Nephron progenitor cell (in vitro differentiated cells): Measurements from ENCODE around the gene TNFRSF1A.

Experiments used
- DNase-seq: peaks from one replicate; pipeline ENCODE4 v3.0.0; 2021
- H3K27ac Mint-ChIP-seq: 2 replicates; pipeline ENCODE4 v1.8.0; 2021; ENCODE audit warnings: mild to moderate bottlenecking, moderate library complexity, mixed read lengths
- H3K27me3 Mint-ChIP-seq: 2 replicates; pipeline ENCODE4 v1.8.0; 2021; ENCODE audit warnings: mild to moderate bottlenecking, low read depth, mixed read lengths; ENCODE audit not compliant: poor library complexity
- H3K36me3 Mint-ChIP-seq: 2 replicates; pipeline ENCODE4 v1.8.0; 2021; ENCODE audit warnings: low read depth, mixed read lengths
- H3K4me1 Mint-ChIP-seq: 2 replicates; pipeline ENCODE4 v1.8.0; 2021; ENCODE audit warnings: mixed read lengths
- H3K4me3 Mint-ChIP-seq: 2 replicates; pipeline ENCODE4 v1.8.0; 2021; ENCODE audit warnings: mild to moderate bottlenecking, moderate library complexity, mixed read lengths
- H3K9me3 Mint-ChIP-seq: 2 replicates; pipeline ENCODE4 v1.8.0; 2021; ENCODE audit warnings: mild to moderate bottlenecking, moderate library complexity, mixed read lengths
- TF ChIP-seq, protein P1 (sequence below): fragments of 200-600 bp; sonication (generic); IDR thresholded peaks from 2 replicates; pipeline ENCODE4 v1.5.0; 2021; ENCODE audit warnings: antibody characterized with exemption

The TNFRSF1A gene

DNA sequence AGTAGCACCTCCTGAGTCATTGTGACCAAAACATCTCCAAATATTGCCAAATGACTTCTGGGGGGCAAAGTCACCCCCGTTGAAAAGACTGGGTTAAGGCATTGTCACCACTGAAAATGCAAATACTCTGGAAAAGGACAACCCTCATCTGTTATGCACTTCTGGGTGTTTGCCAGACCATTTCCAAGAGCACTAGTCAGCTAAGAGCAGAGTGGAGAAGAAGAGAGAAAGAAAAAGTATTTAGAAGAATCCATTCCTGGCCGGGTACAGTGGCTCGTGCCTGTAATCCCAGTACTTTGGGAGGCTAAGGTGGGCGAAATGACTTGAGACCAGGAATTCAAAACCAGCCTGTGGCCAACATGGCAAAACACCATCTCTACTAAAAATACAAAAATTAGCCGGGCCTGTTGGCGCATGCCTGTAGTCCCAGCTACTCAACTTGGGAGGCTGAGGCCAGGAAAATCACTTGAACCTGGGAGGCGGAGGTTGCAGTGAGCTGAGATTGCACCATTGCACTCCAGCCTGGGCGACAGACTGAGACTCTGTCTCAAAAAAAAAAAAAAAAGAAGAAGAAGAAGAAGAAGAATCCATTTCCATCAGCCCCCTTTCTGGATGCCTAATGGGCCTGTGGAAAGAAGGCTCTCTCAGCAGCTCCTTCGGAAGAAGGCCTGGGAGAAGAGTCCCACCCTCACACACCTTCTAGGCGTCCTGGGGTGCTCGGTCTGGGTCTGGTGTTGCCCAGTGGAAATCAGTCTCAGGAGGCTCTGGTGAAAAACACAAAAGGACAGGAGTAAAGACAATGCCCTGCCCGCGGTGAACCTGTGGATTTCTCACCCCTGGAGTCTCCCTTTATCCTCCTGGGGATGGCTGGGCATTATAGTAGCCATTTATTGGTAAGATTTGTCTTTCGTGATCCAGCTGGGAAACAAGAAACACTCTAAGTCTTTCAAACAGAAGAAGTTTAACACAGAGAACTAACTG, 38.6 kb upstream of the TNFRSF1A start:
- Mint-ChIP-seq H3K4me1 (peaks cover 50% of the 10 kb centered on the region), H3K4me3 (no peak overlapping the region), H3K9me3 (no peaks in the 10 kb centered on the region), H3K27ac (no peak overlapping the region), H3K27me3 (peaks cover 30% of the 10 kb centered on the region), H3K36me3 (no peaks in the 10 kb centered on the region)
- TF ChIP-seq, protein P1, sequence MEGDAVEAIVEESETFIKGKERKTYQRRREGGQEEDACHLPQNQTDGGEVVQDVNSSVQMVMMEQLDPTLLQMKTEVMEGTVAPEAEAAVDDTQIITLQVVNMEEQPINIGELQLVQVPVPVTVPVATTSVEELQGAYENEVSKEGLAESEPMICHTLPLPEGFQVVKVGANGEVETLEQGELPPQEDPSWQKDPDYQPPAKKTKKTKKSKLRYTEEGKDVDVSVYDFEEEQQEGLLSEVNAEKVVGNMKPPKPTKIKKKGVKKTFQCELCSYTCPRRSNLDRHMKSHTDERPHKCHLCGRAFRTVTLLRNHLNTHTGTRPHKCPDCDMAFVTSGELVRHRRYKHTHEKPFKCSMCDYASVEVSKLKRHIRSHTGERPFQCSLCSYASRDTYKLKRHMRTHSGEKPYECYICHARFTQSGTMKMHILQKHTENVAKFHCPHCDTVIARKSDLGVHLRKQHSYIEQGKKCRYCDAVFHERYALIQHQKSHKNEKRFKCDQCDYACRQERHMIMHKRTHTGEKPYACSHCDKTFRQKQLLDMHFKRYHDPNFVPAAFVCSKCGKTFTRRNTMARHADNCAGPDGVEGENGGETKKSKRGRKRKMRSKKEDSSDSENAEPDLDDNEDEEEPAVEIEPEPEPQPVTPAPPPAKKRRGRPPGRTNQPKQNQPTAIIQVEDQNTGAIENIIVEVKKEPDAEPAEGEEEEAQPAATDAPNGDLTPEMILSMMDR, result no peak
- no peak for DNase-seq

DNA sequence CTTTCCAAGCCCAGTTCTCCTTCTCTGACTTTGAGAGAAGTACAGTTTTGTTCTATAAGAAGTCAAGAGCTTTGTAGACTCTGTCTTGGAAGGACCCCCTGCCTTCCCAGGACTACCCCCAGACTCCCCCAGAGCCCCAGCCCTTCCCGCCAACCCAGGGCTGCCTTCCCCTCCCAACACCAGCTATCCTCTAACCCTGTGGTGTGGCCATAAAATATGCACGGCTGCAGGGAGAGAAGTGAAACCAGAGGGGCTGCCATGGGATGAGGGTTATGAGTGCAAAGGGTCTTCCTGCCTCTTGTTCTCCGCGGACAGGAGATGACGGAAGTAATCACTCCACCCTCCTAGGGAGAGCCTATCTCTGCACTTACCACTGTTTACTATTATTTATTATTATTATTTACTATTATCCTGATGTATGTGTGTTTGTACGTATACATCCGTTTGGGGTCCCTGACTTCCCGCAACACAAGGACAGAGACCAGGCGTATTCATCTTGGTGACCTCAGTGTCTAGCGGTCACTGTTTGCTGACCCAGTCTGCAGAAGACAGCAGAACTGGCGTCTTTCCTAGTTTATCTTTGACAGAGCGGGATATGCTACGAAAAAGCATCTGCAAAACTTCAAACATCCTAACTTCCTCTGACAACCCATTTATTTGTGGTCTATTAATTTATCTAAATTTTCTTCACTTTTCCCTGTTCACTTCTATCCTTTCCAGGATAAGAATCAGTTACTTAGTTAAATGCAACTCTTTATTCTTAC, 37.0 kb upstream of the TNFRSF1A start:
- H3K27ac Mint-ChIP-seq, result no peak overlapping the region

DNA sequence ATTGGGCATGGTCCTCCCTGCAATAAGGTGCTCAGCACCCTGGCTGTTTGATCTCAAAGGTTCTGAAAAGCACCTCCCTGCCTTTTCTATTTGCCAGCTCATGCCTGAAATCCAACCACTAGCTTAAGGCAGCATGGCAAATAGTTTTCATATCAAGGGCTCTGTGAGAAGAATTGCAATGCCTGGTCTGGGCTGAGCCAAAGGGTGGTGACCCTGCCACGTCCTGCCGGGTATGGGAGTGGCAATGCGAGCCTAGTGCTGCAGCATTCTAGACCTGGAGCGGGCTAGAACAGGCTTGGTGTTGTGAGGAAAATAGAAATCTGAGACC, 35.8 kb upstream of the TNFRSF1A start:
- Mint-ChIP-seq H3K9me3 (no peaks in the 10 kb centered on the region), H3K27ac (no peak overlapping the region), H3K36me3 (no peaks in the 10 kb centered on the region), H3K27me3 (peaks cover 52% of the 10 kb centered on the region), H3K4me3 (no peak overlapping the region), H3K4me1 (peaks cover 70% of the 10 kb centered on the region)
- DNase-seq, result no peak
- TF ChIP-seq, protein P1, result no peak

More for the DNA sequence above, 37.0 kb upstream of the TNFRSF1A start:
- Mint-ChIP-seq H3K27me3 (peaks cover 43% of the 10 kb centered on the region), H3K36me3 (no peaks in the 10 kb centered on the region), H3K4me1 (peaks cover 63% of the 10 kb centered on the region), H3K4me3 (no peak overlapping the region), H3K9me3 (no peaks in the 10 kb centered on the region)
- TF ChIP-seq, protein P1, result no peak
- no peak for DNase-seq

DNA sequence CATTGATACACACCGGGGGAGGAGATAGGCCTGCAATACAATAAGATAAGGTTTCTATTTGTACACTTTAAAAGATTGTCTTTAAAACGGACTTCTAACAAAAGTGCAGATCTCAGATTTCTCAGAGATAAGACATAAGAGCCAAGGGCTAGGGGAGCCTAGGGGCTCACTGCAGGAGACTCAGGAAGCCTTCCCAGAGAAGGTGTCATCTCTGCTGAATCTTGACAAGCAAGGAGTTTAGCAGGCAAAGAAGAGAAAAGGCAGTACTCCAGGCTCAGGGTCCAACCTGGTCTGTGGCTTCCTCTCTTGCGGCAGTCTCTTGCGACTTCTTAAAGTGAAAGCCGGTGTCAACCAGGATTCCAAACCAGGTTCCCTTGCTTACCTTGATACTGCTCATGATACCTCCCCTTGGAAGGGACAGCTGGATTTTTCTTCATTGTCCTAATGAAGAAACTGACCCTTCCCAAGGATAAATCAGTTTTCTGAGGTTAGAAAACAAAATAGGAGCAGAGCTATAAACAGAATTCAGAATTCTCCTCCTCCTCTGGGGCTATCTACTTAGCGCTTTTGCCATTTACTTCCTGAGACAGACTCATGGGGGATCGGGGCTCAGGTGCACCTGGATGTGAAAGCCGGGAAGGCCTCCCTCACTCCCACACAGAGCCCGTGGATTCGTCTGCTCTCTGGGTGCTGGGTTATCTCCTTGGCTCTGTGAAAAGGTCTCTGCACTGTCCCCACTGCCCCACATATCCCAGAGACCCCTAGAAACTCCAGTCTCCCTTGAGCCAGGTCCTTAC, 35.2 kb upstream of the TNFRSF1A start:
- Mint-ChIP-seq H3K27ac (no peak overlapping the region), H3K9me3 (no peaks in the 10 kb centered on the region), H3K4me3 (no peak overlapping the region), H3K27me3 (peaks cover 52% of the 10 kb centered on the region), H3K36me3 (no peaks in the 10 kb centered on the region), H3K4me1 (peaks cover 70% of the 10 kb centered on the region)
- DNase-seq, result no peak
- TF ChIP-seq, protein P1, result no peak

DNA sequence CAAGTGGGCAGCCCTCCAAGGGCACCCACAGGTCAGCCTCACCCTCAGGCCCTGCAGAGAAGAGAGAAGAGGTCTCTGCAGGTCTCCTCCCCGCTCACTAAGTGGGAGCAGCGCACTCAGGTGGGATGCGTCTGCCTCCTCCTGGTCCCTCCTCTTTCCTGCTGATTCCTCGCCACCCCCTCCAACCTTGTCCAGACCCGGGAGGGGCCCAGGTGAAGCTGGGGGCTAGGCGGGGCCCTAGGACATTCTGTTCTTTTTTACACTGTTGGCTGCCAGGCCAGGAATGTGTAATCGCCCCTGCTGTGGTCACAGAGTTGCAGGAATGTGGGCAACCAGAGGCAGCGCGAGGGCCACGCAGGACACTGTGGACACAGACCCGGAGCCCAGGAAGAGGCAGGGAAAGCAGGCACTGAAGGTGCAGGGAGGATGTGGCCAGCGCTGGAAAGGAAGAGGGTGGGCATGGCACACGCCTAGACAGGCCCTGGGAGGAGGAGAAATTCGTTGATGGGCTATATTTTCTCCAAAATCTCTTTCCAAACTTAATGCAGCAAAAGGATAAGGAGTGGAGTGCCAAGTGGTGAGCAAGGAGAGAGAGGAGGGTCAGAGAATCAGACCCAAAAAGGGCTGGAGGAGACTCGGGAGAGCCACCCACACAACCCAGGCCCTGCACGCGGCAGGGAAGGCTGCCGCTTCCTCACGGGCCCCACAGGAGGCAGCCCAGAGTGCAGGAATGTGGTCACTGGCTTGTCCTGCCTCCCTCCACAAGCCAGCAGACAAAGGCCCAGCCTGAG, 34.4 kb upstream of the TNFRSF1A start:
- Mint-ChIP-seq H3K27me3 (peaks cover 44% of the 10 kb centered on the region), H3K4me3 (peak overlapping the region; percentile 13), H3K9me3 (no peaks in the 10 kb centered on the region), H3K4me1 (peaks cover 74% of the 10 kb centered on the region), H3K36me3 (no peaks in the 10 kb centered on the region), H3K27ac (no peak overlapping the region)
- TF ChIP-seq, protein P1, result peak; percentile 24
- DNase-seq, result peak; percentile 47
